ENCODE results near the gene LPP.

LPP gene

DNA sequence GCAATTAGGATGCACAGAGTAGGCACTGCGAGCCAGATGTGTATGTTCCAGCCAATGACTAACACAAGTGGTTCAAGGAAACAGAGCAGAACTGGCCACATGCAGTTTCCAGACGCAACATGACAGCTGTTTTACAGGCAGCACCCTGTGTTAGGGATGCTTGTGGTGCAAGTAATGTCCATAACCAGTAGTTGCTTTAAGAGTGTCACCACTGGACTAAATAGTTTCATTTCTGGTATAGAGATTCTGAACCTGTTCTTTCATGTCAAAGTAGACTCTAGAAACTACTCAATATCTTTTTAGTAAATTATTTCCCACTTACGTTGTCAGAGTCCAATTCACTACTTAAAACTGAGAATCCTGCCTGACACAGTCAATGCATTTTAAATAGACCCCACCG lies 14.5 kb upstream of the LPP start:
- no peak for DNase-seq

DNA sequence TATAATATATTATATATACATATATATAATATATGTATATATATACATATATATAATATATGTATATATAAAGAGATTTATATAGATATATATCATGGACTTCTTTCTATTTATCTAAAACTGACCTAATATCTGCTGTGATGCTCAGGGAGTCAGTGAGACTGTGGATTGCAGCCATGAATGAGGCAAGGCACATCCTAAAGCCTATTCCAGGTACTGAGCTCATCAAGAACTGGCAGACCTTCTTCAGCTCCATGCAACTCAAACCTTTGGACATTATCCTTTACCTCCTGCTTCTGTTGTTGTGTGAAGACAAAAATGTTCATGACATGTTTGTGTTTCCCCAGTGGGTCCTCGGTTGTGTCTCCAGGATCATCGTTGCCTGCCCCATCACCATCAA lies 7.7 kb upstream of the LPP start:
- DNase-seq, result no peak

DNA sequence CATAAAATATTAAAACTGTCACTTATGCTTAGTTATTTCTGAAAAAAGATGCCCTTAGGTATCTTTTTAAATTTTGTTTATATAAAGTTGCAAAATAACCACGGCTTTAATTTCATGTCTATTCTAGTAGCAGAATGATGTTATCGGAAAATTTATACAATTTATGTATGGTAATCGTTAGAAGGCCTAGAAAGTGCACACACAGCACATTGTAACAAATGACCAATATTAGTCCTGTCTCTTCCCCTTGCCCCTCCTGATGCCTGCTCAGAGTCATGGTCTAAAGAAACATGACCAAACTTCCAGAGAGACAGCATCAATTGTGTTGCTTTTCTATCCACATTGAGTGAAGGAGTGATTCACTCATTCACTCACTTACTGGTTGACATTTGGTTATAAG lies 6.2 kb upstream of the LPP start:
- no peak for DNase-seq

GRCh38 chr3:188148318-188148717 lies 5.6 kb upstream of the LPP start:
- no peak for DNase-seq

- DNase-seq, result no peak
These were observed 4.4 kb upstream of the LPP start for GRCh38 chr3:188149587-188149986.

DNA sequence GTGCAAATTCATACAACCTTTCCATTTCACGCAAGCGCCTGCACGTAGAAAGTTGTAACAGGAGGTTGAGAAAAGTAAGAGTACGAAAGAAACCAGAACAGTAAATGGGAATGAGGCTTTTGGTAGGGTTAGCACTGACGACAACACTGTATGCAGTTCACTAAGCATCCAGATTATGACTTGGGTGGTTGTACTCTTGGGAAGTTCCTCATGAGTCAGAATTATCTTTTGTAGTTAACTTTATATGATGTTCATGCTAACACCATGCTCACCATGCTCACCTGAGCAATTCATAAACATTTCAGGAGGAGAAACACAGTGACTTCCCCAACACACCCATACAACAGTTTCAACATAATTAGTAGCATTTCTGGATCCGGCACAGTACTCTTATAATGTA lies 3.0 kb upstream of the LPP start:
- DNase-seq, result no peak

GRCh38 chr3:188151438-188151837 lies 2.5 kb upstream of the LPP start:
- no peak for DNase-seq

DNA sequence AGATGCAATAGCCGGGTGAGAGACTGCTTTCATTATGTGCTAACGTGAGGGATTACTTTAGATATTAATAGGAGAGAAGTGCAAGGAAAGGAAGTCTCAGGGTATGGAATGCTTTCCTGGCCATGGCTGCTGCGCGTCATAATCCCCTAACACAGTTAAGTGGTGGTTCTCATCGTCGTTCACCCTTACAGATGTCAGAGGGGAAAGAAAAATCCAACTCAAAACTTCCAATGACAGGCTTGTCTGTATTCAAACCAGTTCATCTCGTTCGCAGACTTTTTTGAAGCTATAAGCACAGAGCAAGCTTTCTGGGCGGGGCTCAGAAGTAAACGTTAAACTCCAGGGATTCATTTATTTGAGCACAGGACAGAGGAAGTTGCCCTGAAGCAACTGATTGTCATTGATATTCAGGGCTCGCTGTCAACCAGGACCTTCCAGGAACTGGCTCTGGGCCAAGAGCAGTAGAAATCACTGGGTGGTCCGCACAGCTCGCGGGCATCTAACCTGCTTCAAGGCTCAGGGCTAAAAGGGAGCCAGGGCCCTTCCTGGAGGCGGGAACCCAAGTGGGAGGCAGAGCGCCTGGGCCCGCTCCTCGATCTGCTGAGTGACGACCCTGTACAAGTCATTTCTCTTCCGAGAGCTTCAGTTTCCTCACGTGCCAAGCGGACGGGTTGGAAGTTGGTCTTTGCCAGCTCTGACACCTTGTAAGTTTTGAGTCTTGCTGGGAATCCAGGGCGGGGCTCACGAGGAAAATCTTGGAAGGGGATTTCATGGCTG lies 1.1 kb upstream of the LPP start:
- no peak for DNase-seq

- peak; percentile 91 for DNase-seq
These were observed 432 bp upstream of the LPP start for GRCh38 chr3:188153437-188154013.

GRCh38 chr3:188154809-188155574 lies 1.0 kb downstream of the LPP start:
- DNase-seq, result no peak

DNA sequence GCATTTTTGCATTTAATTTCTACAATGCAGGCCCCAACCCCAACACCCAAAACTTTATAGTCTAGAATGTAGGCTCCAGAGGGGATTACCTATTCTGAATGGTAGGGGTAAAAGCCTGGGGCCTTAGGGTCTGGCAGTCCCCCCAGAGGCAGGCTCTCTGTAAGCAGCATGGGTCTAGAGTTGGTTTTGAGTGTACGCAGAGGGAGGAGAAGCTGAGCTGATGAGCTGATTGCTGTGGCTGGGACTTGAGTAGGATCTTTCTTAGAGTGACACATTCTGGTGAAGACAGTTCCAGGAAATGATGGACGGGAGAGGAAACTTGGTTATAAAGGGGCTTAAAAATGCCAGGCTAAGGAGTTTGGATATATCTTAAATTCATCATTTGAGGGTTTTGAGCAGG lies 2.1 kb downstream of the LPP start:
- DNase-seq, result no peak

- DNase-seq, result no peak
These were observed 3.5 kb downstream of the LPP start for GRCh38 chr3:188157407-188157806.

DNA sequence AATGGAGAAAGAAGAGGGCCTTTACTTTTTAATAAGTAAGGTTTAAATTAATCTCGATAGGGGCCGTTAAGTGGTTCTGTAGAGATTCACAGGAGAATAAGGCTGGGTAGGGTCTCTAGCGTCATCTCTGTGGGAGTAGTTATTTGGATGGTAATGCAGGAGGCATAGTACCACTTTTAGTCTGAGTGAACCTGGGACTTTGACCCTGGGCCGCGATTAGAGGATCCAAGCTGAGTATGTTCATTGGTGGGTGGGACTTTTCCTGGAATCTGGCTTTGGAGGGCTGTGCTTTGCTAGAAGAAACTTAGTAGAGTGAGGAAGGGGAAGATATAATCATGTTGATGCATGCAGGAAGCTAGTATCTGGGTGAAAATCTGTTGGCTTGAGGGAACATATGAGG lies 4.0 kb downstream of the LPP start:
- no peak for DNase-seq

DNA sequence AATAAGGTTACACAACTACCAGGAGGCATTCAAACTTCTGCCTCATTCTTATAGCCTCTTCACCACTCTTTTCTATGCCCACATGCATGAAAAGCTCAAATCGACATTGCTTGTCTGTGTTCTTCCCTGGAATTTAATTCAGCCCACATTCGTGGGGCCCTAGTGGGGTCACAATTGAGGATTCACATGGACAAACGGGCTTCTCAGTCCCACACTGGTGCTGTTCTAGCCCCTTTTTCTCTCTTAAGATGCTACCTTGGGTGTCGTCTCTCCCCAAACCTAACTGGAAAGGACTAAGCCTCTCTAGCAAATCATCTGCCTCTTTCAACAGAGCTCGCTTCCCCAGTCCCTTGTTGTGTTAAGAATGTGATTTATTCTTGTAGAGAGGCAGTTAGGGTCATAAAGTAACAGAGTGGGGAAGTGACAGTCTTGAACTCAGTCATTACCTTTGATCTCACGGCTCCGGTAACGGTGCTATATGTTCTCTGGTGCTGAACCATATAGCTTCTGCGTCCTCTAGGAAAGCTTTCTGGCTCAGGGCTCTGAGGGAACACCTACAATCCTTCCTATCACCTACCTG lies 4.9 kb downstream of the LPP start:
- no peak for DNase-seq

DNA sequence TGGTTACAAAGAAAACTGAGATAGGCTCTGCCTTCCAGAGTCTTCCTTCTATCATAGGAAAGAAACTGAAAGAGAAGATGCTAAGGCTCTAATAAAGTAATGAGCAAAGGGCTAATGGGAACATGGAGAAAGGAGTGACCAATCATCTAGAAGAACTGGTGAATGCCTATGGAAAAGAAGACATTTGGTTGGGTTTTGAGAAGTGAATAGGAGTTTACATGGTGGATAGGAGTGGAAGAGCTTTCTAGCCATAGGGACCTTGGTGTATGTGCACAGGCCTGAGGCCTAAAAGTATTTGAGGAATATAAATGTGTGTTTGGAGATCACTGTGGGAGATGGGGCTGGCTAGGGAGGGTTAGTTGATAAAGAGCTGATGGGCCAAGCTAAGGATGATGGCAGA lies 6.8 kb downstream of the LPP start:
- DNase-seq, result no peak

DNA sequence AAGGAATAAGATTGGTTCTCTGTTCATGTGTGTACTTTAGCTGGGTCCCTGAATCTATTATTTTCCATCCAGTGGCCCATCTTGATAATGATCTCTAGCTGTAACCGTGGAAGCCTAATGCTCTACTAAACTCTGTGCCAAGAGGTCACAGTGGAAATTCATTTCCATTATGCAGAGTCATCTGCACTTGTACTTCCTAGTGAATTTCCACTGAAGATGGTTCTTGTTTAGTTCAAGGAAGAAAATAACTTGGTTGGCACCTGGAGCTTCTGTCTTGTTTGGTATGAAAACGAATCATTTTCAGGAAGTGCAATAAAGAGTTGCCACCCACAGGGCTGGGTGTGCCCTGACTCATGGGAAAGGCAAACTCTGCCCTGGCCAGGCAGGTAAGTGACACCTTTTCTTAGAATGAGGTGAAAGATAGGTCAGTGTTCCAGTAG lies 10.3 kb downstream of the LPP start:
- no peak for DNase-seq

GRCh38 chr3:188165596-188165995 lies 11.6 kb downstream of the LPP start:
- DNase-seq, result no peak

DNA sequence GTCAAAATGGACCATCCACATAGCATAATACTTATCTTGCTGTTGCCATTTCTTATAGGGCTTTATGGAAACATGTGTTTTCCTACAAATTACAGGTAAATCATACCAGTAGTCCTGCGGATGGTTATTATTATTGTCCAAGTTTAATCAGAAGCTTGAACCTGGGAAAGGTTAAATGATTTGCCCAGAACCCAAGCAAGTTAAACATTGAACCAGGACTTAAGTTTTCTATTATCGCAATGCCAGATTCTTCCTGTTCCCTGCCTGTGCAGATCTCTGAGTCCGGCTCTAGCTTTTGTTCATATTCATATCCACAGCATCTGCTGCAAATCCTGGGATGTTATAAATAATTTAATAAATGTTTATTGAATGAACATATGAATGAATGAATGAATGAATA lies 12.5 kb downstream of the LPP start:
- DNase-seq, result no peak

GRCh38 chr3:188168186-188168585 lies 14.2 kb downstream of the LPP start:
- DNase-seq, result no peak

GRCh38 chr3:188168648-188169047 lies 14.7 kb downstream of the LPP start:
- DNase-seq, result no peak

DNA sequence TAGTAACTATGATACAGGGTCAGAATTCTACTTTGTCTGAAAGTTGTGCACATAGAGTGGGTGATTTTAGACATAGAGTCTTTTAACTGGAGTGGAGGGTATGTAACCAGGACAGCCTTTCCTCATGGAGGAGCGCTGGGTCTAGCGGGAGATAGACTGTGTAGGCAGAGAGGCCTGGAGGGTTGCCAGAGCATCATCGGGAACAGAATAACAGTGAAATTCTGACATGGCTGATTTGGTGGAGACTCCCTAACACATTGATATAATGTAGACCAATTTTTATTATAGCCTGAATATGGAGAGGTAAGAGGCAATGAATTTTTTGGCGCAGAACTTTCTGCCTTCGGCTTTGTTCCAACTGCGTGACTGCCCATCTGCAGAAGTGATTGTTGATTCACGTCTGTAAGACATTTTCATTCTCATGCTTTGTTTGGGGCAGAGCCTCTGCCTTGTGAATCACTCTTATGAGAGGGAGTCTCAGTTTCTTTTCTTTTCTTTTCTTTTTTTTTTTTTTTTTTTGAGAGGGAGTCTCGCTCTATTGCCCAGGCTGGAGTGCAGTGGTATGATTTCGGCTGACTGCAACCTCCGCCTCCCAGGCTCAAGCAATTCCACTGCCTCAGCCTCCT lies 16.0 kb downstream of the LPP start:
- DNase-seq, result no peak

DNA sequence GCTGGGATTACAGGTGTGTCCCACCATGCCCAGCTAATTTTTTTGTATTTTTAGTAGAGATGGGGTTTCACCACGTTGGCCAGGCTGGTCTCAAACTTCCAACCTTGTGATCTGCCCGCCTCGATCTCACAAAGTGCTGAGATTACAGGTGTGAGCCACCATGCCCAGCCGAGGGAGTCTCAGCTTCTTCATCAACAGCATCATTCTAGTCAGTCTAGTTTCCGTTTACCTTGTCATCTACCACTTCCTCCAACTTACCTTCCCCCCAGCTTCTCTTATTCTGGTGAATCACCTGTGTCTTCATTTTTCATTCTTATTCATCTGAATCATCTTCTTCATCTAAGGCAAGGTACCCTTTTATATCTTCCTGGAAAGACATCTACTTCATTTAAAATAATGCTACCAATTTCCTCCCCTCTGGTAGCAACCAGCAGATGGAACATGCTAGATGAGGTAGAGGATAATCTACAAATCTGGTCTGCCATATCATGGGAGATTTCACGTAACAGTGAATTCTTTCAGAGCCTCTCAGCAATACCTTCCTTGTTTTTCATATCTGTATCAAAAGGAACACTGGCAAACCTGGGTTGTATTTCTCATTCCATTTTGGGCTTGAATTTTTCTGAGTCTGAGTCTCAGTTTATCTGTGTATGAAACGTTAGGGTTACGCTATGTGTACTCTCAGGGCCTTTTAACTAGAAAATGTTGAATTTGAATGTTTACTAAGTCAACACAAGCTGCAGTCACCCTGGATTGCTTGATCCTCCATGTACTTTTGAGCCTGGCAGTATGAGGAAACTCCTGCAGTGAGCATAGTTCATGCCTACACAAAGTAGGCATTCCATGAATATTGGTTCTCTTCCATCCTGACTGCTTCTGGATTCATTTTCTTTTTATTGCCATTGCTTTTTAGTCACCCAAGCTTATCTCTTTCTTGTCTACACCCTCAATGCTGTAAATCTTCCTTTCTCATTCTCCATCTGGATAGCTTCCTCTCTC lies 16.8 kb downstream of the LPP start:
- no peak for DNase-seq
